MCF 10A (cell line): ENCODE measurements around the gene TMOD1. TPM values are rescaled to one million over a fixed set of nuclear protein-coding genes. Genes with fewer than 3 reads are reported as not detected.

Experiments
- BruUV-seq: library from RNA; stranded (reverse); fragments of 400-500 nt; replicated peaks from 2 replicates; lab custom pipeline; 2021; lab: Mats Ljungman, UMichigan
- CTCF ChIA-PET: fragments of 300-600 bp; sonication (Branson Sonifier 250); formaldehyde crosslinking; extraction: SDS; loops from one replicate; lab custom pipeline; 2021; ENCODE audit warnings: antibody characterized with exemption, inconsistent platforms; lab: Yijun Ruan, JAX
- POLR2A ChIA-PET: fragments of 300-600, 350-650 bp; sonication (Branson Sonifier 250); formaldehyde crosslinking; extraction: SDS; loops from one replicate; lab custom pipeline; 2020; ENCODE audit warnings: antibody characterized with exemption, inconsistent platforms; lab: Yijun Ruan, JAX
- DNase-seq: peaks from one replicate; pipeline ENCODE4 v3.0.0-alpha.2; 2018; ENCODE audit not compliant: unreplicated experiment
- H3K27ac Mint-ChIP-seq: one replicate; pipeline ENCODE4 v1.8.0; 2022; ENCODE audit warnings: mild to moderate bottlenecking, low read depth, mixed read lengths; ENCODE audit not compliant: unreplicated experiment
- H3K27me3 Mint-ChIP-seq: one replicate; pipeline ENCODE4 v1.8.0; 2022; ENCODE audit warnings: mixed read lengths; ENCODE audit not compliant: insufficient read depth, unreplicated experiment
- H3K36me3 Mint-ChIP-seq: one replicate; pipeline ENCODE4 v1.8.0; 2022; ENCODE audit warnings: mild to moderate bottlenecking, moderate library complexity, mixed read lengths; ENCODE audit not compliant: insufficient read depth, unreplicated experiment
- H3K4me1 Mint-ChIP-seq: one replicate; pipeline ENCODE4 v1.8.0; 2022; ENCODE audit warnings: mixed read lengths; ENCODE audit not compliant: insufficient read depth, unreplicated experiment
- H3K4me3 Mint-ChIP-seq: one replicate; pipeline ENCODE4 v1.8.0; 2022; ENCODE audit warnings: mild to moderate bottlenecking, moderate library complexity, mixed read lengths; ENCODE audit not compliant: unreplicated experiment
- H3K9me3 Mint-ChIP-seq: one replicate; pipeline ENCODE4 v1.8.0; 2022; ENCODE audit warnings: mixed read lengths; ENCODE audit not compliant: unreplicated experiment
- intact Hi-C: fragments of 100-400 bp; cut with micrococcal nuclease; formaldehyde crosslinking; loops from 2 replicates; pipeline ENCODE4 v1.14.1; 2022
- total RNA-seq: library from RNA; stranded (reverse); gene quantifications from 2 replicates; pipeline ENCODE4 v1.2.3, GENCODE V29; 2022
- TF ChIP-seq, protein P1 (sequence below): fragments of 200-600 bp; IDR thresholded peaks from one replicate; pipeline ENCODE4 v1.8.0; 2022; ENCODE audit warnings: antibody characterized with exemption, mild to moderate bottlenecking; ENCODE audit not compliant: unreplicated experiment

TMOD1 gene
- total RNA-seq, 1 experiment from 2014 or later = 0.26 TPM

DNA sequence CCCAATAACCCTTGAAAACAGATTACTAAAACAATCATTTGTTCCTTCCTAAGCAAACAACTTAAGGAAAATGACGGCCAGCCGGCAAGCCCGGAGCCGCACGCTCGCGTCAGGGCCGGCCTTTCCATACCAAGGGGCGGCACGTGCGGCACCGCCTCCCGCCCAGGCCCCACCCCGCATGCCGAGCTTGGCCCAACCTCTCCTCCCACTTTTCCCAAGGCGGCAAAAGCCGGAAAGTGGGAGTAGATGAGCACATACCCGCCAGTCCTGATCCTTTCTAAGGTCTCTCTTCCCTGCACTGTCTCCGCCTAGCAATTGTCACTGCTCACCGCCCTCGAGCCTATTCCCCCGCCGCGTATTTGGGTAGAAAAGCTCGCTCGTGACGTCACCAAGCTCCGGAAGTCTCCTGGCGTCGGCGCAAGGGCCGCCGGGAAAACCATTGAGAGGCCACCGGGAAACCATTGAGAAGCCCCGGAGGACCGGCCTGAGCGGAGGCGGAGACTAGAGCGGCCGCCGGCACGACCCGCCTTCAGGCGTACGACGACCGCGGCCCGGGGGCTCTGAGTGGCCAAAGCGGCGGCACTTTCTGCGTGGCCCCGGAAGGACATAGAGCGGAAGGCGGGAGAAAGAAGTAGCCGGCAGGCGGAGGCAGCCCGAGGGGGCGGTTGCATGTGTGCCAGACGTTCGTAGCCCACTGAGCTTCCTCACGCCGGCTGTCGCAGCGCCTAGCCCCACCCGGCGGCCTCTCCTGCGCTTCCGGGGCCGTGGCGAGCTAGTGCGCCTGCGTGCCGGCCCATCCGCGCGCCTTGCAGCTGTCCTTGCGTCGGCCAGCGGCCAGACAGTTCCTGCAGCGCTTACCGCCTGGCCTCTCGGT is 131.8 kb downstream of the TMOD1 start, which contains the start of the genes NCBP1 and TSTD2:
TSS of gene NCBP1 (plus strand) at position 837 of the 874 bp plus-strand sequence. CDS start 61 bp downstream, outside the sequence.
TSS of gene TSTD2 (minus strand) at position 384 of the 874 bp plus-strand sequence. CDS start 5,806 bp downstream, outside the sequence.
- Mint-ChIP-seq H3K9me3 (no peaks in the 10 kb centered on the region), H3K36me3 (peaks cover 4% of the 10 kb centered on the region), H3K4me3 (peak within 1 kb of the TSS; percentile 83), H3K4me1 (peaks cover 34% of the 10 kb centered on the region), H3K27me3 (no peaks in the 10 kb centered on the region), H3K27ac (peak within 1 kb of the TSS; percentile 99)
- CTCF ChIA-PET = interaction anchor here (0.7 to 3.4 kb wide), 6 partner anchors 9 to 172 kb away, joined by 3 to 27 read pairs (median 4); no protein-coding TSS in a partner anchor
- peak; percentile 98 for DNase-seq
- BruUV-seq = no TSS peak
- intact Hi-C loops = loop anchor here (5.0 kb wide), 1 partner anchor 269 kb away; no protein-coding TSS in a partner anchor
- TF ChIP-seq, protein P1, sequence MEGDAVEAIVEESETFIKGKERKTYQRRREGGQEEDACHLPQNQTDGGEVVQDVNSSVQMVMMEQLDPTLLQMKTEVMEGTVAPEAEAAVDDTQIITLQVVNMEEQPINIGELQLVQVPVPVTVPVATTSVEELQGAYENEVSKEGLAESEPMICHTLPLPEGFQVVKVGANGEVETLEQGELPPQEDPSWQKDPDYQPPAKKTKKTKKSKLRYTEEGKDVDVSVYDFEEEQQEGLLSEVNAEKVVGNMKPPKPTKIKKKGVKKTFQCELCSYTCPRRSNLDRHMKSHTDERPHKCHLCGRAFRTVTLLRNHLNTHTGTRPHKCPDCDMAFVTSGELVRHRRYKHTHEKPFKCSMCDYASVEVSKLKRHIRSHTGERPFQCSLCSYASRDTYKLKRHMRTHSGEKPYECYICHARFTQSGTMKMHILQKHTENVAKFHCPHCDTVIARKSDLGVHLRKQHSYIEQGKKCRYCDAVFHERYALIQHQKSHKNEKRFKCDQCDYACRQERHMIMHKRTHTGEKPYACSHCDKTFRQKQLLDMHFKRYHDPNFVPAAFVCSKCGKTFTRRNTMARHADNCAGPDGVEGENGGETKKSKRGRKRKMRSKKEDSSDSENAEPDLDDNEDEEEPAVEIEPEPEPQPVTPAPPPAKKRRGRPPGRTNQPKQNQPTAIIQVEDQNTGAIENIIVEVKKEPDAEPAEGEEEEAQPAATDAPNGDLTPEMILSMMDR = no peak
- POLR2A ChIA-PET = interaction anchor here (0.6 to 3.9 kb wide), 41 partner anchors 9 to 1724 kb away, joined by 3 to 47 read pairs (median 4); partner anchors contain the start of genes ANP32B, NANS, TBC1D2 and TDRD7

DNA sequence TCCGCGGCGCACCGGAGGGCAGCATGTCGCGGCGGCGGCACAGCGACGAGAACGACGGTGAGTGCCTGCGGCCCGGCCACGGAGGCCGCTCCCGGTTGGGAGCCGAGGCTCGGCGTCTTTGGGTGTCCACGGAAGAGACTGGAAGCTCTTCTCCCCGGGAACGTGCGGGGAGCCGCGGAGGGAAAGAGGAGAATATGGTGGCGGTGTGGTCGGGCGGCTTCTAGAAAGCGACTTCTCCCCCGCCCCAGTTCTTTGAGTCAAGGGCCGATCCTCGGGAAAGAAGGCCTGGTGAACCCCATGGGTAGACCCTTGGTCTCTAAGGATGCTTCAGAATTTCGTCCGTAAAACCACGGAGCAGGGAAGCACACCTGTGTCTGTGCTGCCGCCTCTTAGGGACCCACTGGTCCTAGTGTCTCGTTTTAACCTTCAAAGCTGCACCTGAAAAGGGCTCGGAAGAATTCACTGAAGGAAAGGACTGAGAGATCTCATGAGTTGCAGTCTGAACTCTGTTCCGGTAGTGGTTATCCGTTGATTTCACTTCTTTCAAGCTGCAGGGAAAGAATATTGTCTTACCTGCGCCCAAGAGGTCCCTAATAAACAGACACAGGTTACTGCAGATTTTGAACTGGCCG is 132.5 kb downstream of the TMOD1 start:
- H3K4me1 Mint-ChIP-seq = peaks cover 38% of the 10 kb centered on the region
- H3K9me3 Mint-ChIP-seq = no peaks in the 10 kb centered on the region
- TSS peak; percentile 49 for BruUV-seq
- peak; percentile 6 for DNase-seq
- intact Hi-C loops = loop anchor here (5.0 kb wide), 1 partner anchor 268 kb away; no protein-coding TSS in a partner anchor
- H3K36me3 Mint-ChIP-seq = peaks cover 4% of the 10 kb centered on the region
- ChIA-PET POLR2A (interaction anchor here (0.6 to 3.9 kb wide), 31 partner anchors 8 to 1725 kb away, joined by 3 to 47 read pairs (median 4); partner anchors contain the start of genes ANP32B, NANS, TBC1D2 and TMOD1), CTCF (no interaction called here)
- H3K4me3 Mint-ChIP-seq = peak overlapping the region; percentile 83
- TF ChIP-seq, protein P1 = no peak
- H3K27me3 Mint-ChIP-seq = no peaks in the 10 kb centered on the region
- H3K27ac Mint-ChIP-seq = peak overlapping the region; percentile 99

DNA sequence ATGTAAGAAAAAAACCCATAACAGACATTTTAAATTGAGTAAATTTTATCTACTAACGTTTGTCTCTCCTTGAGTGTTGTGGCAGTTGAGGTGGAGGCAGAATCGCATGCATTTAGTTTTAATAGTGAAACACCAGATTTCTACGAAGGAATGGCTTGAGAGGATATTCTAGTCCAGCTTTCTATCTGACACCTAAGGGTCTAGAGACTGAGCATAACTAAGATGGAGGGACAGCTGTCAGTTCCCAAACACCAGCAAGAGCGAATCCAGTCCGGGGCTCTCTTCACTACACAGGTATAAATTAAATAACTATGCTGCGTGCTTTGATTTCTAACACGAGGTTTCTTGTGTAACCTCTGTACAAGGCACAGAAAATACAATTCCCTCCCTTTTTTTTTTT is 133.6 kb downstream of the TMOD1 start:
- Mint-ChIP-seq H3K4me1 (peaks cover 36% of the 10 kb centered on the region), H3K36me3 (peaks cover 4% of the 10 kb centered on the region), H3K4me3 (peak overlapping the region; percentile 83), H3K27me3 (no peaks in the 10 kb centered on the region), H3K9me3 (no peaks in the 10 kb centered on the region), H3K27ac (peak overlapping the region; percentile 99)
- ChIA-PET CTCF (interaction anchor here (1.4 kb wide), 1 partner anchor 29 kb away, joined by 4 read pairs; no protein-coding TSS in a partner anchor), POLR2A (interaction anchor here (0.7 to 3.1 kb wide), 3 partner anchors 9 to 761 kb away, joined by 4 to 47 read pairs (median 4); partner anchors contain the start of gene XPA)
- intact Hi-C loops = no loop called here
- no peak for DNase-seq
- no TSS peak for BruUV-seq
- TF ChIP-seq, protein P1 = no peak
